Choroid plexus epithelial cell (primary cell): ENCODE measurements around the gene CSTPP1.
A peak's percentile ranks its signal among the peaks of the same experiment; 100 is the strongest.
"Not testable (repeated sequence)": the region's sequence is repeated elsewhere in the genome, so short reads cannot be mapped to it uniquely, and the experiment has no call there.

Source experiments
- DNase-seq: peaks from one replicate; pipeline ENCODE4 v3.0.0-alpha.2; 2010; ENCODE audit warnings: low read depth
- H3K4me3 ChIP-seq: 2 replicates; pipeline ENCODE4 v1.5.1; 2011; ENCODE audit warnings: low read depth, mild to moderate bottlenecking, control low read depth, low read length, moderate library complexity
- CTCF ChIP-seq: conservative IDR thresholded peaks from 2 replicates; pipeline ENCODE4 v1.5.1; 2011; ENCODE audit warnings: low read depth, mild to moderate bottlenecking, control low read depth, inconsistent platforms, low read length, moderate library complexity

CSTPP1 gene

GRCh38 chr11:46917109-46917761 lies 19.3 kb upstream of the CSTPP1 start:
- TF ChIP-seq CTCF: no peak
- H3K4me3 ChIP-seq: peak overlapping the region; percentile 56
- DNase-seq: no peak

- no peak for DNase-seq
- H3K4me3 ChIP-seq: peak overlapping the region; percentile 56
- no peak for TF ChIP-seq CTCF
These were observed 18.8 kb upstream of the CSTPP1 start for GRCh38 chr11:46917762-46918082.

- DNase-seq: no peak
- TF ChIP-seq CTCF: no peak
- peak within 1 kb of the TSS; percentile 56 for H3K4me3 ChIP-seq
These were observed 18.3 kb upstream of the CSTPP1 start, which contains the start of gene LRP4 for GRCh38 chr11:46918083-46918787. Gene LRP4 (minus strand): TSS chr11:46918550. CDS start chr11:46918379, 171 bp downstream.

DNA sequence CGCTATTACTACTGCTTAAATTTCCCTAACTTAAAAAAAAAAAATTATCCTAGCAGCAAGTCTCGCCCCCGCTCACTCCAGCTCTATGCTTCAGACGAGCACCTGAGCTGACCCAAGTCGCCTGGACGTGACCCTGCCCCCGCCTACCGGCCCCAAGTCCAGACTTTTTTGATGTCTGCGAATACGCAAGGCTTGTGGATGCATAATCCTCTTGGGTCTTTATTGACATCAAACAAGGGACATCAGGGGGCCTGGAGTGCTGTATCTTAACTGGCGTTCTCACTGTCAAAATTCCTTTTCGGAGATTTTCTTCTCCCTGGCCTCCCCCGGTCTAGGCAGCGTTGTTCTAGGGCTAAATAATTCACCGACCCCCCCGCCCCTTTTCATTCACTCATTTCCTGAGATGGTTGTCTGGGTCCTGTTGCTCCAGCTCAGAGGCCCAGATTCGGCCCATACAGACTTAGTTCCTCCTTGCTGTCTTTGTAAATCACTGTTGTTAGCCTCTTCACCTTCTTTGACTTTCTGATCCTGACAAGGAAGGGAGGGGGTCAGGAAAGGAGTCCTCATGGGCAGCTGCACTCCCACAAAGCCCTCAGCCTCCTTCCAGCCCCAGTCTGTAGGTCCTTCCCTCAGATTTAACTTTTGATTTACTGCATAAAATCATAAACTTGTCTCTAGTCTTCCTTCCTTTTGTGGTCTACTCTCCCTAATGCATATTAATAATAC lies 17.6 kb upstream of the CSTPP1 start:
- no peak for TF ChIP-seq CTCF
- no peak for DNase-seq
- peak overlapping the region; percentile 56 for H3K4me3 ChIP-seq

DNA sequence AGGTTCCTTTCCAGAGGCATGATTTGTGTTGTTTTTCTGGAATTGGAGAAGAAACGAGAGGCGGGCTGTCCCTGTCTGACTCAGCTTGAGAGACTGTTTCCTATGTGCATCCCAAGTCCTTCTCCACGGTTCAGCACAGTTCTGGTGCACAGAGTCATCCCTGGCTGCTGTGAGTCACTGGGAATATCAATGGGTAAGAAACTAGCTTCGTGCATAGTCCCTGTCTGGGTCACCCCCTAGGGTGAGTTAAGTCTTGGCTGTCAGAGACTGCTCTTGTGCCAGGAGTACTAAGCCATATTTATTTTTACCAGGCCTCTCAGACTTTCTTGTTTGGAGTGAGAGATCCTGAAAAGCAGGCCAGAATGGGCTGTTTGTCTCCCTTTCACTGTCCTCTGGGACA lies 15.8 kb upstream of the CSTPP1 start:
- DNase-seq: peak; percentile 89
- no peak for TF ChIP-seq CTCF
- H3K4me3 ChIP-seq: no peak overlapping the region

- H3K4me3 ChIP-seq, DNase-seq: not testable (repeated sequence)
These were observed 8.6 kb upstream of the CSTPP1 start for GRCh38 chr11:46927928-46928327.

DNA sequence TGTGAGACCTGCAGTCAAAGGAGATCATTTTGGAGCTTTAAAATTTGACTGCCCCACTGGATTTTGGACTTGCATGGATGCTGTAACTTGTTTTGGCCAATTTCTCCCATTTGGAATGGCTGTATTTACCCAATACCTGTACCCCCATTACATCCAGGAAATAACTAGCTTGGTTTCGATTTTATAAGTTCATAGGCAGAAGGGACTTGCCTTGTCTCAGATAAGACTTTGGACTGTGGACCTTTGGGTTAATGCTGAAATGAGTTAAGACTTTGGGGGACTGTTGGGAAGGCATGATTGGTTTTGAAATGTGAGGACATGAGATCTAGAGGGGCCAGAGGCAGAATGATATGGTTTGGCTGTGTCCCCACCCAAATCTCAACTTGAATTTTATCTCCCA lies 7.9 kb upstream of the CSTPP1 start:
- not testable (repeated sequence) for H3K4me3 ChIP-seq, DNase-seq

- peak; percentile 59 for DNase-seq
- TF ChIP-seq CTCF: no peak
- no peak overlapping the region for H3K4me3 ChIP-seq
These were observed 6.5 kb upstream of the CSTPP1 start for GRCh38 chr11:46930089-46930488.
